GM21717 (cell line): ENCODE results near the gene NDE1.
"Not testable (repeated sequence)": the region's sequence is repeated elsewhere in the genome, so short reads cannot be mapped to it uniquely, and the experiment has no call there.

Experiments used
- ATAC-seq: cut with Tn5 transposase; IDR thresholded peaks from one replicate; pipeline ENCODE4 v1.9.1; 2021; ENCODE audit warnings: mild to moderate bottlenecking, moderate library complexity; ENCODE audit not compliant: unreplicated experiment

Gene NDE1

DNA sequence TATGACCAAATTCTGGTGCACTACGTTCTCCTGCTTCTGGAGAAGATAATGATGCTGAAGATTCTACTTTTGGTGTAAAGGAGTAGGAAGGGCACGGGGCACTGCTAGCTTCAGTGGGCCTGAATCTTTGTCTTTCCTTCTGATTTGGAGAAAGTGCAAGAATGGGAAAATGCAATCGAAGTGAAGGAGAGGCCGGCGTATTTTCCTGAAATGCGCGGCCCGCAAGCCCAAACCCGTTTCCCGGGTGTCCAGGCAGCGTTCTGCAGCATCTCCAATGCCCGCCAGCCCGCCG lies 372 bp upstream of the NDE1 start:
- no peak for ATAC-seq

DNA sequence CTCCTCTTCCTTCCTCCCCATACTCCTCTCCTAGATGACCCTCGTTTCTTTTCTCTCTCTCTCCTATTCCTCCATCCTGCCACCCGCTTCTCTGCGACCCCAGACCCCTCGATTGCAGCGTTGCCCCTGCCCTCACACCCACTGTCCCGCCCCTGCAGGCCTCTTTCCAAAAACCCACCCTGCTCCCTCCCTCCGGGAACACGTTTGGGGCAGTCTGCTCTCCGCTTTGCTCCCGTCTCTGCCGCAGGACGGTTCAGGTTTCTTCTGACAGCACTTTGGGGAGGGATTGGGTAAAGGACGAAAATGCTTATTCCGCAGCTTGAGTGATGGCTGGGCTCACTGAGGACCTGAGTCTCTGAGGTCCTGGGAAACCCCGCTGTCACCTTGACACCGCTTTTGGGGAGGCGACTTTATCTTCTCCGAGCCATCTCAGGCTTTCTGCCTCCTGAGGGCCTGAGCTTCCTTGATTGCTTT lies 690 bp downstream of the NDE1 start:
- no peak for ATAC-seq

DNA sequence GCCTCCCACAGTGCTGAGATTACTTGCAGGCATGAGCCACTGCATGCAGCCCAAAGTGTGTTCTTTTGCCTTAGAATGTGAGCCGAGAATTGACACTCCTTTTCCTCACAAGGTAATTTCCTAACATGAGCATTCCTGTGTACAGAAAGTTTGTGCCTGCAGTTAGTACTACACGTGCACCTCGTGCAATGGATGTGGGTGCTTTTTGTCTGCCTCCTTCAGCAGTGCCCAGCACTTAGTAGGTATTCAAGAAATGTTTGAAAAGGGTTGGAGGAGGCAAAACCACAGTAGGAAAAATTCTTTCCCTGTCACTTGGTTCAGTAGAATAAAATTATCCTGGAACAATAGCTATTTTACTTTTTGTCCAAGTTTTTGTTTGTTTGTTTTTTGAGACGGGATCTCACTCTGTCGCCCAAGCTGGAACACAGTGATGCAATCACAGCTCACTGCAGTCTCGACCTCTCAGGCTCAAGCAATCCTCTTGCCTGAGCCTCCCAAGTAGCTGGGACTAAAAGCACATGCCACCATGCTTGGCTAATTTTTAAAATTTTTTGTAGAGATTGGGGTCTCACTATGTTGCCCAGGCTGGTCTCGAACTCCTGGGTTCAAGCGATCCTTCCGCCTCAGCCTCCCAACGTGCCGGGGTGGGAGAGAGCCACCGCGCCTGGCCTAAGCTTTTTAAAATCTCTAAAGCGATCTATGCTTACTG lies 2.4 kb downstream of the NDE1 start:
- ATAC-seq, result no peak

DNA sequence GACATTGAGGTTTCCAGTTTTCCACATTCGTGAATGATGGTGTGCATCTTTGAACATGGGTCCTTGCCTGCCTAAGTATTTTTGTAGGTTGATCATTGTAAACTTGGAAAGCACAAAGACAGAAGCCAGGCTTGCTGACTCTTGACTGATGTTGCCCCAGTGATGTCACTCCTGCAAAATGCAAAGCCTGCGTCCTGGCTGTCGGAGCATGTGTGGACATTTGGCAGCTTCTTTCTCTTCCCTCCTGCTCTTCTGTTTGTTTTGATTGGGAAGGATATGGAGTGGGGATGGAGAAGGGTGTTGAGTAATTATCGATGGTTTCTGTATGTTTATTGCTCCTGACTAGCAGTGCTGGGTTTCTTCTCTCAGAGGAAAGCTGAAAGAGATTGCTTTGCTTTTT lies 3.2 kb downstream of the NDE1 start:
- ATAC-seq, result no peak

DNA sequence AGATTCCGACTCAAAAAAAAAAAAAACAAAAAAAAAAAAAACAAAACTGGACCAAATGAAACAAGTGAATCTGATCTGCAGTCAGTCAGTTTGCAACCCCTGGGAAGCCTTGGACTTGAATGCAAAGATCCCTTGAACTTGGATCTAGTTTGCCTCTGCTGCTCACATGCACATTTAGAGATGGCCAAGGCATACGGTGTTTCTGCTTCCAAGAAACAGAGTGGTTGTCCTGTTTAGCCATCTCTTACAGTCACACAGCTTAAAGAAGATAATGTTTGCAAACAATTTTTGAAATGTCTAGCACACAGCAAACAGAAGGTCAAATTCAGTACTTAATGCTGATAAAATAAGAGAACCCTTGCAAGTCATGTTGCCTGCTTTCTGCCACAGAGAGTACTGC lies 4.5 kb downstream of the NDE1 start:
- ATAC-seq, result no peak

DNA sequence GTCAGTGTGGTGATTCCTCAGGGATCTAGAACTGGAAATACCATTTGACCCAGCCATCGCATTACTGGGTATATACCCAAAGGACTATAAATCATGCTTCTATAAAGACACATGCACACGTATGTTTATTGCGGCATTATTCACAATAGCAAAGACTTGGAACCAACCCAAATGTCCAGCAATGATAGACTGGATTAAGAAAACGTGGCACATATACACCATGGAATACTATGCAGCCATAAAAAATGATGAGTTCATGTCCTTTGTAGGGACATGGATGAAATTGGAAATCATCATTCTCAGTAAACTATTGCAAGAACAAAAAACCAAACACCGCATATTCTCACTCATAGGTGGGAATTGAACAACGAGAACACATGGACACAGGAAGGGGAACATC lies 5.5 kb downstream of the NDE1 start:
- not testable (repeated sequence) for ATAC-seq

DNA sequence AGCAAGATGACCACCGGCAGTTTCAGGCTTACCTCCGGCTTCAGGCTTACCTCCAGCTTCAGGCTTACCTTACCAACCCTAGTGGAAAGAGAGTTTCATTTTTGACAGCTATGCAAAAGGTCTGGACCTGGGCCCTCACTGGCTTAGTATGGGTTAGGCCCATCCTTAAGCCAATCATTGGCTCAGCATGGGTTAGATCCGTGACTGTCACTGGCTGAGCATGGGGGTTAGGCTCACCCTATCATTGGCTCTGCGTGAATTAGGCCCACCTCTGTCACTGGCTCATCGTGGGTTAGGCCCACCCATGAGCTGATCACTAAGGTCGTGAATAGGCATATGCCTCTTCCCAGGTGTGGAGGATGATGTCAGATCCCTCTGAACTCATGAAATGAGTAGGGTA lies 8.1 kb downstream of the NDE1 start:
- no peak for ATAC-seq

DNA sequence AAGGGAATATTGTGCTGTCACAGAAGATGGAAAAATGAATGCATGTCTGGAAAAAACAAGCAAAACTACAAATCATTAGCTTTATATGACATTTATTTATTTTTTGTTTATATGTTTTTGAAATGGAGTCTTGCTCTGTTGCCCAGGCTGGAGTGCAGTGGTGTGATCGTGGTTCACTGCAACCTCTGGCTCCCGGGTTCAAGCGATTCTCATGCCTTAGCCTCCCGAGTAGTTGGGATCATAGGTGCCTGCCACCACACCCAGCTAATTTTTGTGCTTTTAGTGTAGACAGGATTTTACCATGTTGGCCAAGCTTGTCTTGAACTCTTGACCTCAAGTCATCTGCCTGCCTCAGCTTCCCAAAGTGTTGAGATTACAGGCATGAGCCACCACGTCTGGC lies 8.5 kb downstream of the NDE1 start:
- ATAC-seq, result no peak

DNA sequence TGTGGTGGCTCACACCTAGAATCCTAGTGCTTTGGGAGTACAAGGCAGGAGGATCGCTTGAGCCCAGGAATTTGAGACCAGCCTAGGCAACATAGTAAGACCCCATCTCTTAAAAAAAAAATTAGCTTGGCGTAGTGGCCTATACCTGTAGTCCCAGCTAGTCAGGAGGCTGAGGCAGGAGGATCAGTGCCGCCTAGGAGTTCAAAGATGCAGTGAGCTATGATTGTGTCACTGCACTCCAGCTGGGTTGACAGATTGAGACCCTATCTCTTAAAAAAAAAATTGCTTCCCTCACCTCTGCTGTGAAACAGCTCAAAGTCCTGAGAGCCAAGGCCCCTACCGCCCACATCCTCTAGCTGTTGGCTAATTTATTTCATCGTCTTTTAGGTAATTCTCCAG lies 10.2 kb downstream of the NDE1 start:
- no peak for ATAC-seq

DNA sequence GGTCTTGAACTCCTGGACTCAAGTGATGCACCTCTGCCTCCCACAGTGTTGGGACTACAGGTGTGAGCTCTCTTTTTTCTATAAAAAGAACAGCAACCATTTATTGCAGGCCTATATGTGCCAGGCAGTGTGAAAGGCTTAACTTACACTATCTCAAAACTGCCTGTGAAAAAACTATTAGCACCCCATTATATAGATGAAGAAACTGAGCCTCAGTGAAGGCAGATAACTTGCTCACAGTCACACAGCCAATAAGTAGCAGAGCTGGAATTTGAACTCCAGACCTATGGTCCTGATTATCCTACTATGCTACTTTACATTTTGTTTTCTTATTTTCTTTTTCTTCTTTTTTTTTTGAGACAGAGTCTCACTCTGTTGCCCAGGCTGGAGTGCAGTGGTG lies 15.1 kb downstream of the NDE1 start:
- no peak for ATAC-seq

DNA sequence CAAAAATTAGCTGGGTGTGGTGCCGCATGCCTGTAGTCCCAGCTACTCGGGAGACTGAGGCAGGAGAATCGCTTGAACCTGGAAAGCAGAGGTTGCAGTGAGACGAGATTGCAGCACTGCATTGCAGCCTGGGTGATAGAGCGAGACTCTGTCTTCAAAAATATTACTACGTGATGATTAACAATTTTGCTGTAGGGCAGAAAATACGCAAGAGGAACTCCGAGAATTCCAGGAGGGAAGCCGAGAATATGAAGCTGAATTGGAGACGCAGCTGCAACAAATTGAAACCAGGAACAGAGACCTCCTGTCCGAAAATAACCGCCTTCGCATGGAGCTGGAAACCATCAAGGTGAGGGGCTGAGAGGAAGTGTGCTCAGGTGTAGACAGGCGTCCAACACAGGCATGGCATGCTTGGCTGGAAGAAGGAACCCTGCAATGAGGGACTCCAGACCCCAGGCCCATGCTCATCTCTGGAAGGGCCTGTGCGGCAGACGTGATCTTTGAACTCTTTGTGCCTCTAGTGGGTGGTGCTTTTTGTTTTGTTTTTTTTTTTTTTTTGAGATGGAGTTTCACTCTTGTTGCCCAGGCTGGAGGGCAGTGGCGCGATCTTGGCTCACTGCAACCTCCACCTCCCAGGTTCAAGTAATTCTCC lies 17.2 kb downstream of the NDE1 start:
- no peak for ATAC-seq

DNA sequence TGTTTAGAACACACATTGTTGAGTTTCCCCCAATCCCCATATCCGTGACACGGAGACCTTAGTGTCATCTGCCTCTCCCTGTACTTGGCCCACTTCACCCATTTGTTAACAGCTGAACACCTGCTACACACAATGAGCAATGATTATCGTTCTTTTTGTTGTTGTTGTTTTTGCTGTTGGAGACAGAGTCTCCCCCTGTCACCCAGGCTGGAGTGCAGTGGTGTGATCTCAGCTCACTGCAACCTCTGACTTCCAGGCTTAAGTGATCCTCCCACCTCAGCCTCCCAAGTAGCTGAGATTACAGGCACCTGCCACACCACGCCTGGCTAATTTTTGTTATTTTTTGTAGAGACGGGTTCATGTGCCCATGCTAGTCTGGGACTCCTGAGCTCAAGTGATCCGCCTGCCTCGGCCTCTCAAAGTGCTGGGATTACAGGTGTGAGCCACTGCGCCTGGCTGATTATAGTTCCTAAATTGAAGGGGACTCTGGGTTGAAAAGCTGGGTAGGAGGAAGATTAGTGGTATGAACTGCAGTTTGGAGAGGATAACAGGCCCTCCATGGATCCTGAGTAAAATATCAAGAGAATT lies 21.6 kb downstream of the NDE1 start:
- ATAC-seq, result no peak

DNA sequence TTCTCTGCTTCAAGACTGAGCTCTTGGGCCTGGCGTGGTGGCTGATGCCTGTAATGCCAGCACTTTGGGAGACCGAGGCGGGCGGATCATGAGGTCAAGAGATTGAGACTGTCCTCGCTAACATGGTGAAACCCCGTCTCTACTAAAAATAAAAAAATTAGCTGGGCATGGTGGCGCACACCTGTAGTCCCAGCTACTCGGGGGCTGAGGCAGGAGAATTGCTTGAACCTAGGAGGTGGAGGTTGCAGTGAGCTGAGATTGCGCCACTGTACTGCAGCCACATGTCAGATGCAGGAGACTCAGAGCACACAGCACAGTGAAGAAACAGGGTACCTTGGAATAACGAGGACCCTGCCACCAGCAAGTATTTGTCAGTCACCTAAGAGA lies 22.1 kb downstream of the NDE1 start:
- ATAC-seq, result not testable (repeated sequence)

DNA sequence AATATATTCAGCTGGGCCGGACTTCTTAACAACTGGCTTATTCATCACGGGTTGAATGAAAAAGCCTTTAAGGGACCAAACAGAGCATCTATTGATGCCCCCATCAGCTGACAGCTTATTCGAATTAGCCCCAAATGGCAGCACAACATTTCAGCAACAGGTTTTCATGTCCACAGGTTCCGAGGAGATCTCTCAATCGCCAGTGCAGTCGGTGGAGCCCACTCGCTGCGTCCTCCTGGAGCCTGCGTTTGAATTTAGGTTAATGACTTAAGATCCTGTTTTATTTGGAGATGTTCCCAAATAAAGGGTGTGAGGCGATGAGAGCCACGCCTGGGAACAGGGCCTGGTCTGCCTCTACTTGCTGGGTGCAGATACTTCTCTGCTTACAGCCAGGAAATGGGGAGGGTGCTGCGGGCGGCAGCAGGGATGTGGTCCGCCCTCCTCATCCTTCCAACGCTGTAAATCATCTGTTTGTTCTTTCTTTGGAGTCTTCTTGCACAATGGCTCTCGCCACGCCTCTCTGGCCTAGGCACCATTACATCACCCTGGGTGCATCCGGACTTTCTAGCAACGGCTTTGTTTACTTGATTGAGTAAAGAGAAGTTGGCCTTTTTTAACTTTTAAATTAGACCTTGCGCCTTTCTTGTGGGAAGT lies 22.6 kb downstream of the NDE1 start:
- ATAC-seq, result no peak

DNA sequence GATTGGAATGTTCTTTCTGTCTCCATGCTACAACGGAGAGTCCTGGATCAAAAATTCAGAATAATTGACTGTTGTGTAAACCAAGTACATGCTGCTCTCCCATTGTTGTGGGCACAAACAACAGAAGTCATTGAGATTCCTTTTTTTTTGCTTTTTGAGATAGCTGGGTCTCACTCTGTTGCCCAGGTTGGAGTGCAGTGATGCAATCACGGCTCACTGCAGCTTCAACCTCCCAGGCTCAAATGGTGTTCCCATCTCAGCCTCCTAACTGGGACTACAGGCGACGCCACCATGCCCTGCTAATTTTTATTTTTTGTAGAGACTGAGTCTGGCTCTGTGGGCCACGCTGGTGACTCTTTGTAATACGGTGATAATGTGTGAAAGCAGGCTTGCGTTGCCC lies 24.5 kb downstream of the NDE1 start:
- no peak for ATAC-seq

DNA sequence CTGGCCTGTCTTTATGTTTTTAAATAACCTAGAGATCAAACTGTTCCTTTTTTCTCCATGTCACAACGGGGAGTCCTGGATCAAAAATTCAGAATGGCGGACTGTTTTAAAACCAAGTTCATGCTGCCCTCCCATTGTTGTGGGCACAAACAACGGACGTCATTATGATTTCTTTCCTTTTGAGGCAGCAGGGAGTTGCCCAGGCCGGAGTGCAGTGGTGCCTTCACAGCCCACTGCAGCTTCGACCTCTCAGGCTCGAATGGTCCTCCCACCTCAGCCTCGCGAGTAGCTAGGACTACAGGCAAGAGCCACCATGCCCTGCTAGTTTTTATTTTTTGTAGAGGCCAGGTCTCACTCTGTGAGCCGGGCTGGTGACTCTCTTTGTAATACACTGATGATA lies 26.5 kb downstream of the NDE1 start:
- no peak for ATAC-seq

DNA sequence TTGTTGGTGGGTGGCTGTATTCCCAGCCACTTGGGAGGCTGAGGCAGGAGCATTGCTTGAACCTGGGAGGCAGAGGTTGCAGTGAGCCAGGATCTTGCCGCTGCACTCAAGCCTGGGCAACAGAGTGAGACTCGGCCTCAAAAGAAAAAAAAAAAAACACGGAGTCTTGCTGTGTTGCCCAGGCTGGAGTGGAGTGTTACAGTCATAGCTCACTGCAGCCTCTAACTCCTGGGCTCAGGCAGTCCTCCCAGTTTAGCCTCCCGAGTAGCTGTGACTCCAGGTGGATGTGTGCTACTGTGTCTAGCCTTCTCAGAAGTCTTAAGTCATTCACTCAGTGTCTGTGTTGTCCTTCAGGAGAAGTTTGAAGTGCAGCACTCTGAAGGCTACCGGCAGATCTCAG lies 27.4 kb downstream of the NDE1 start:
- no peak for ATAC-seq

DNA sequence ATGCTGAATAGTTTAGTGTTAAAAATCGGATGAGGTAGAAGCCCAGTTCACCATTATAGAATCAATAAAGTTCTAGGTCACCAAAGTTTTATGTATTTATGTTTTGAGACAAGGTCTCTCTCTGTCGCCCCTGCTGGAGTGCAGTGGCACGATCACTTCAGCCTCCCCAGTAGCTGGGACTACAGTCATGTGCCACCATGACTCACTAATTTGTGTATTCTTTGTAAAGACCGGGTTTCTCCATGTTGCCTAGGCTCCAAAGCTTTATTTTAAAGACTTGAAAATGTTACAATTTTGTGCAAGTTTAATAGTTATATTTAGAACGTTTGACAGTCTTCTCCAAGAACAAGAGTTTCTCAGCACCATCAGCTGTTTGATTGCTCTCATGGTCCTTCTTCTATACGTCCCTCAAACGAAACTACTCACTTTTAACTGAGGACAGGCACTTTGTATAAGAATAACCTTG lies 32.1 kb downstream of the NDE1 start:
- no peak for ATAC-seq

DNA sequence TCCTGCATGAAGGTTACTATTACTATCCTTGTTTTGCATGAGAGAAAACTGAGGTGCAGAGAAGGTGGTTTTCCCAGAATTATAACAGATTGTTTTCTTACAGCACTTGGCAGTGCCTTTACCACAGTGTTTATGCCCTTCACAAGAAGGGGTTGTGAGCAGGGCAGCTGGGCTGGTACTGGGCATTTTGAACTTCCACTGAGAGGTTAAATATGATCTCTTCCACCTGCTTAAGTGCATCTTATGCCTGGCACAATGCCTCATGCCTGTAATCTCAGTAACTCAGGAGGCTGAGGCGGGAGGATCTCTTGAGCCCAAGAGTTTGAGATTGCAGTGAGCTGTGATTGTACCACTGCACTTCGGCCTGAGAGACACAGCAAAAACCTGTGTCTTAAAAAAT lies 36.2 kb downstream of the NDE1 start:
- no peak for ATAC-seq

DNA sequence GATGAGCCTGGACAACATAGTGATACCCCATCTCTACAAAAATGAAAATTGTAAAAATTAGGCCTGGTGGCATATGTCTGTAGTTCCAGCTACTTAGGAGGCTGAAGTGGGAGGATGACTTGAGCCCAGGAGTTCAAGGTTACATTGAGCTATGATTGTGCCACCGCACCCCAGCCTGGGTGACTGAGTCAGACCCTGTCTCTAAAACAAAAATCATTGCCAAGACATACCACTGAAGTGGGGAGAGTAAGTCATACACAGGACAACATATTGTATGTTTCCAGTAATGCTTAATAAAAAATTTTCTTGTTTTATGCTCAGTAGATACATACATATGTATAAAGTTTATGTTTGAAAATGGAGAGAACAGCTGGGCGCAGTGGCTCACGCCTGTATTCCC lies 39.2 kb downstream of the NDE1 start:
- no peak for ATAC-seq

DNA sequence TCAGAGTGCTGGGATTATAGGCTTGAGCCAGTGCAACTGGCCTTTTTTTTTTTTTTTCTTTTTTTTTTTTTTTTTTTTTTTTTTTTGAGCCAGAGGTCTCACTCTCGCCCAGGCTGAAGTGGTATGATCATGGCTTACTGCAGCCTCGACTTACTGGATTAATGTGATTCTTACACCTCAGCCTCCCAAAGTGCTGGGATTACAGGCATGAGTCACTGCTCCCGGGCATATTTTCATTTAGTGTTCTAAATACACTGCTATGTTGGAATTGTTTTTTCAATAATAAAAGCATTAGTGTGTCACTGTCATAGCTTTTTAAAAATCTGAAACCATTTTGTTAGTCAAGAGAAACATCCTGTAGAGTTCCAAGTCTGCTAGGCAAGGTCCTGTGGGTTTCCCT lies 40.3 kb downstream of the NDE1 start:
- ATAC-seq, result no peak

DNA sequence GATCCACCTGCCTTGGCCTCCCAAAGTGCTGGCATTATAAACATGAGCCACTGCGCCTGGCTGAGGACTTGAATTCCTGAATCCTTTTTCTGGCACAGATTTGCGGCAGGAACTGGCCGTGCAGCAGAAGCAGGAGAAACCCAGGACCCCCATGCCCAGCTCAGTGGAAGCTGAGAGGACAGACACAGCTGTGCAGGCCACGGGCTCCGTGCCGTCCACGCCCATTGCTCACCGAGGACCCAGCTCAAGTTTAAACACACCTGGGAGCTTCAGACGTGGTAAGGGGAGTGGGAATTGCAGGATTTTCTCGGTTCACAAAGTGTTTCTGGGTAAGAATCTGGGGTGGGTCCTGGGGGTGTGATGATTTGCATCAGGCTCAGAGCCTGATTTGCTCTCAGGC lies 41.0 kb downstream of the NDE1 start:
- ATAC-seq, result no peak
